Activated CD4-positive, alpha-beta T cell treated with anti-CD3 and anti-CD28 coated beads for 1 hour (primary cell): ENCODE data around the gene LDHD.

ENCODE experiments used
- DNase-seq: peaks from one replicate; pipeline ENCODE4 v3.0.0-alpha.2; 2020

The LDHD gene

GRCh38 chr16:75114179-75114945 lies 2.2 kb downstream of the LDHD start:
- no peak for DNase-seq

GRCh38 chr16:75113541-75114121 lies 2.9 kb downstream of the LDHD start:
- DNase-seq, result no peak

- DNase-seq, result no peak
Observed at GRCh38 chr16:75112734-75113491, 3.7 kb downstream of the LDHD start.

- DNase-seq, result no peak
Observed at GRCh38 chr16:75111961-75112733, 4.4 kb downstream of the LDHD start.

- DNase-seq, result no peak
Observed at GRCh38 chr16:75111514-75111940, 5.1 kb downstream of the LDHD start.

- DNase-seq, result peak; percentile 70
Observed at GRCh38 chr16:75110637-75111513, 5.7 kb downstream of the LDHD start.

- DNase-seq, result no peak
Observed at GRCh38 chr16:75109732-75110243, 6.8 kb downstream of the LDHD start.

GRCh38 chr16:75108792-75109731 lies 7.5 kb downstream of the LDHD start:
- peak; percentile 64 for DNase-seq

- DNase-seq, result no peak
Observed at GRCh38 chr16:75107505-75107904, 9.1 kb downstream of the LDHD start.

GRCh38 chr16:75106351-75107274 lies 10.0 kb downstream of the LDHD start:
- DNase-seq, result no peak

GRCh38 chr16:75105306-75106061 lies 11.1 kb downstream of the LDHD start:
- DNase-seq, result no peak

- DNase-seq, result no peak
Observed at GRCh38 chr16:75104836-75105235, 11.7 kb downstream of the LDHD start.

- no peak for DNase-seq
Observed at GRCh38 chr16:75103994-75104393, 12.6 kb downstream of the LDHD start.

- no peak for DNase-seq
Observed at GRCh38 chr16:75102595-75102994, 14.0 kb downstream of the LDHD start.

- no peak for DNase-seq
Observed at GRCh38 chr16:75101635-75102034, 14.9 kb downstream of the LDHD start.

- no peak for DNase-seq
Observed at GRCh38 chr16:75100603-75100990, 16.0 kb downstream of the LDHD start.

- DNase-seq, result no peak
Observed at GRCh38 chr16:75099738-75100602, 16.6 kb downstream of the LDHD start.
